GM19467 (cell line): ENCODE data around the gene PTK7.

Experiments used
- ATAC-seq: cut with Tn5 transposase; IDR thresholded peaks from one replicate; pipeline ENCODE4 v1.9.1; 2021; ENCODE audit warnings: mild to moderate bottlenecking, moderate library complexity; ENCODE audit not compliant: unreplicated experiment

The PTK7 gene

DNA sequence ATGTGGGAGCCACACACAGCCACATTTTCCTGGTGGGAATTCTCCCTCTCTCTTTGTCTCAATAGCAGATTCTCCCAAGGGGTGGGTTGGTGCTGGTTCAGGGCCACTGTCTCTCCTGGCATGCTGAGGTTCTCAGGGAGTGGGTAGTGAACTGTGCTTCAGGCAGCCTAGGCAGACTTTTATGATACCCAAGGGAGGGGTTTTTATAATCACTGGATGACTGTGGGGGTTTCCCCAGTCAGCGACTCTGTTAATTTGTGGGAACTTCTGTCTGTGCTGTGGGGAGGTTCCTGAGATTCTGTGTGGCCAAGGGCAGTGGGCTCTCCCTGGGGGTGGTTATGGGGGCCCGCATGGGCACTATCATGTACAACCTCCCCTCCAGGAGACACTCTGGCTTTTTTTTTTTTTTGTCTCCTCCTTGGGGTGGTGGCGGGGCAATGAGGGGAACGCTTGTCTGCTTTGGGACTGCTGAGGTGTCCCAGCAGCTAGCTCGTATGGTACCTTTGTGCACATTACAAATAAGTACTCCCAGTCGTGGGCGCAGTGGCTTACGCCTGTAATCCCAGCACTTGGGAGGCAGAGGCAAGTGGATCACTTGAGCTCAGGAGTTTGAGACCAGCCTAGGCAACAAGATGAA is 10.0 kb downstream of the PTK7 start:
- no peak for ATAC-seq

DNA sequence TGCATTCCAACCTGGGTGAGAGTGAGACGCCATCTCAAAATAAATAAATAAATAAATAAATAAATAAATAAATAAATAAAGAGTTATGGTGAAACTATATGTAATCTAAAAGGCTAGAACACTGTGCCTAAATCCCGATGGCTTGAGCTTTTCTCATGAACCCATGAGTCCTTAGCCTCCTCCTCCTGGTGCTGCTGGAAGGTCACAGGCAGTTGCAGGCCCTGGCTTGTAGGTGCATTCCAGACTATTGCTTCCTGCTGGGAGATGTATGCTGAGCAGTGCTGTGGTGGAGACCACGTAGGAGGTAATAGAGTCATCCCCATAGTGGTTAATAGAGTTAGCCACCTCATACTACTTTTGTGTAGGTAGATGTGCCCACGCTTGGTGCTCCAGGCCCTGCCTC is 12.5 kb downstream of the PTK7 start:
- ATAC-seq = no peak

- ATAC-seq = no peak
Measured at GRCh38 chr6:43089467-43089866, 13.4 kb downstream of the PTK7 start.

GRCh38 chr6:43089874-43090558 is 13.9 kb downstream of the PTK7 start:
- ATAC-seq = no peak

DNA sequence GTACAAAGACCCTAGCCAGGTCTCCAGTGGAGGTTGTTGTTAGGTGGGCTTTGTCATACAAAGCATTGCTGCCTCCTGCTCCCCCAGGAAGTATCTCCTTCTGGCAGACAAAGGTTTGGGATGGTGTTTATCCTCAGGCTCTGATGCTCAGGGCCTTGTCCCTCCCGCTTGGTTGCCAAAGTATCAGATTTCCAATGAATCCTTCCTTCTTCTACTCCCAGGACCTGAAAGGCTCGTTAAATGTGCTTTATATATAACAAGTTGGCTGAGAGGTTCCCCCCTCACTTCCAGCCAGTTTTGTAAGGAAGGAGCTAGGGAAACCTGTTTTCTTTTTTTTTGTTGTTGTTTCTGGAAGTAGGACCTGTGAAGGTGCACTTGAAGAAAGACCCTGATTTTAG is 14.4 kb downstream of the PTK7 start:
- no peak for ATAC-seq

DNA sequence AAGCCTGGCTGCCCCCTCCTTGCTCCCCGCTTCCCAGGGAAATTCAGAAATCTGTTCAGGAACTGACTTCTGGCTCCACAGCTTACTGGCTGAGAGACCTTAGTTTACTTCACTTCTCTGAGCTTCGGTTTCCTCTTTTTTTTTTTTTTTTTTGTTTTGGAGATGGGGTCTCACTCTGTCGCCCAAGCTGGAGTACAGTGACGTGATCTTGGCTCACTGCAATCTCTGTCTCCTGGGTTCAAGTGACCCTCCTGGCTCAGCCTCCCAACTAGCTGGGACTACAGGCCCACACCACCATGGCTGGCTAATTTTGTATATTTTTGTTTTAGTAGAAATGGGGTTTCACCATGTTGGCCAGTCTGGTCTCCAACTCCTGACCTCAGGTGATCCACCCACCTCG is 14.9 kb downstream of the PTK7 start:
- no peak for ATAC-seq

DNA sequence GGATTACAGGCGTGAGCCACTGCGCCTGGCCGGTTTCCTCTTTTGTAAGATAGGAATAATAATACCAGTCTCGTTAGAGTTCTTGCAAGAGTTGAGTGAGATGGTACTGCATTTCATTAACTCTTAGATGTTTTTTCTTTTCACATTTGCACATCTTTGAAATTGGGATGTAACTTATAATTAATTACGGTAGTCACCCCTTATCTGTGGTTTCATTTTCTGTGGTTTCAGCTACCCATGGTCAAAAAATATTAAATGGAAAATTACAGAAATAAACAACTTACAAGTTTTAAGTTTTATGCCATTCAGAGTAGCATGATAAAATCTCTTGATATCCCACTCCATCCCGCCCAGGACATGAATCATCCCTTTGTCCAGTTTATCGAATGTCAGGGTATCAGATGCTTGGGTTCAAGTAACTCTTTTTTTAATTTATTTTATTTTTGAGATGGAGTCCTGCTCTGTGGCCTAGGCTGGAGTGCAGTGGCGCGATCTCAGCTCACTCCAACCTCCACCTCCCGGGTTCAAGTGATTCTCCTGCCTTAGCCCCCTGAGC is 15.4 kb downstream of the PTK7 start:
- no peak for ATAC-seq

DNA sequence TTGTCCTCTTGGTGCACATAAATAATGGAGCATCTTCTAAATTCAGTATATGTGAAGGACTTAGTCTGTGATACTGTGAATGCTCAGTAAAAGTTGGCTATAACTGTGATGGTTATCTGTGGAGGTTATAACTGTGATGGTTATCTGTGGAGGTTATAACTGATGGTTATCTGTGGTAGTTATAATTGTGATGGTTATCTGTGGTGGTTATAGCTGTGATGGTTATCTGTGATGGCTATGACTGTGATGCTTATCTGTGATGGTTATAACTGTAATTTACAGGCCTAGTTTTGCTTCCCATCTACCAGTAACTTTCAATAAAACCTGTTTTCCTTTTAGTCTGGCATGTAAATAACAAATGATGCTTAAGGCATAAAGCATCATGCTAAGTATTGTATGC is 16.5 kb downstream of the PTK7 start:
- no peak for ATAC-seq

DNA sequence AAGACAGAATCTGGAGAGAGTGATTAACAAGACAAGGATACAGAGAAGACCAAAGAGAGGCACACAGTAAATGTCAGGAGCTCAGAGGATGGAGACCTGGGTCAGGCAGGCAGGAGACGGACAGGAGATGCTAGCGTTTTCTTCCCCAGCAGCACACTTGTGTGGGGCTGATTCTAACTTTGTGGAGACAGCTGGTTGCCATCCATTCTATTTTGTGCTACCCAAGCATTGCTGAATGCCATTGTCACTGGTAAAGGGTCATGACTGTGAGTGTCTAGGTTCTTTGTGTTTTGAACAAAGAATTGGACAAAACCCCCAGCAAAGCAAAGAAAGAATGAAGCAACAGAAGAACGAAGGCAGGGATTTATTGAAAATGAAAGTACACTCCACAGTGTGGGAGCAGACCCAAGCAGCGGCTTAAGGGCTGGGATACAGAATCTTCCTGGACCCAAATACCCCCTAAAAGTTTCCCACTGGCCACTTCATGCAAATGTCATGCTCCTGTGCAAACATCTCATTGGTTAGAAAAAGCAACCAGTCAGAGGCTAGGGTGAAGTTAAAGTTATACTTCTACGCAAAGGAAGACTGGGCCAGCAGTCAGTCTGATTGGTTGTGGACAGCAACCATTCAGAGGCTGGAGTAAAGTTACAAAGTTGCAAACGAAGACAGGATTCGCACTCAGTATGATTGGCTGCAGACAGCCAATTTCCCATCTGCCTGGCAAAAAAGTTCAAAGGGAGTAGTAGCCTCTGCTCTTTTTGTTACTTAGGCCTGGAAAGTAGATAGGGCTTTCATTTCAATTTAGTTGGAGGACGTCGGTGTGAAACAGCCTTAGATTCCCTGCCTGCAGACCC is 17.5 kb downstream of the PTK7 start:
- ATAC-seq = no peak

GRCh38 chr6:43095939-43096338 is 19.8 kb downstream of the PTK7 start:
- no peak for ATAC-seq

DNA sequence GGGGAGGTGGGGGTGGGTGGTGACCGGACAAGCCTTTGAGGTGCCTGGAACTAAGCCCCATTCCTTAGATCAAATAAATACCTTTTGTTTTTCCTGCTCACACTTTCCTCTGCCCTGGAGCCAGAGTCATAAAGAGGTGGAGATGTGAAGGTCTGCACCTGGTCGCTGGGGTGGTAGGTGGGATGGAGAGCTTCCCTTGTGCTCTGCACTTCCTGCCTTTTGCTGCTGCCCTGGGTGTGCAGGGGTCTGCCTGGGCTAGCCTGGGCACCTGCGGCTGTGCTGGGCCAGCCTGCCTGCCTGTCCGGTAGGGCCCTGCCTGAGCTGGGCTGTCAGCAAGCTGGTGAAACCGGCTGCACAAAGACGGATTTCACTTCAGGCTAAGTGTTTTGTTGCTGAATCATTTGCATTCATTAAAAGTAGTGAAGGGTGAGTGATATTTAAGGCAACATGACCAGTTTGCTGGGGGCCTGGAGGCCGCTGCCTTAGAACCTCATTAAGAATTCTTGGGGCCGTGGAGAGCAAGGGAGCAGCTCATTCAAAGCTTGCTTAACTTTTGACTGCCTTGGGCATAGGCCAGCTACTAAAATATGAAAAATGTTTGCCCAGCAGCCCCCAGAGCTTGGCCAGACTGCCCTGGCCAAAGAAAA is 20.5 kb downstream of the PTK7 start:
- no peak for ATAC-seq

DNA sequence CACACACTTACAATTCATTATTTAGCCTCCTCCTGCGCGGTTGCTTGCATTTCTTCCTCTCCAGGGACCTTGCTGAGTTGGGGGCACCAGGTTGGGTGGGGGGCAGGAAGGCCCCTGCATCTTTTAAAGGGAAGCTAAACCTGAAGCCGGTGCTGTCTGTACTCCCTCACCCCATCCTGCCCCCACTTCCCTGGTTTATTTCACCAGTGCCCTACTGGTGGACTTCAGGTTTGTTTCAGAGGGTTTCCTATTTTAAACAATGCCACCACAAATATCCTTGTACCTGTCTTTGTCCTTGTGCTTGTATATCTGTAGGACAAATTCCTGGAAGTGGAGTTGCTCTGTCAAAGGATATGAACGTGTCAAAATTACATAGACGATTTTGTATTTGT is 21.0 kb downstream of the PTK7 start:
- no peak for ATAC-seq

GRCh38 chr6:43097502-43097901 is 21.4 kb downstream of the PTK7 start:
- no peak for ATAC-seq

GRCh38 chr6:43101497-43101896 is 25.4 kb downstream of the PTK7 start:
- ATAC-seq = no peak

DNA sequence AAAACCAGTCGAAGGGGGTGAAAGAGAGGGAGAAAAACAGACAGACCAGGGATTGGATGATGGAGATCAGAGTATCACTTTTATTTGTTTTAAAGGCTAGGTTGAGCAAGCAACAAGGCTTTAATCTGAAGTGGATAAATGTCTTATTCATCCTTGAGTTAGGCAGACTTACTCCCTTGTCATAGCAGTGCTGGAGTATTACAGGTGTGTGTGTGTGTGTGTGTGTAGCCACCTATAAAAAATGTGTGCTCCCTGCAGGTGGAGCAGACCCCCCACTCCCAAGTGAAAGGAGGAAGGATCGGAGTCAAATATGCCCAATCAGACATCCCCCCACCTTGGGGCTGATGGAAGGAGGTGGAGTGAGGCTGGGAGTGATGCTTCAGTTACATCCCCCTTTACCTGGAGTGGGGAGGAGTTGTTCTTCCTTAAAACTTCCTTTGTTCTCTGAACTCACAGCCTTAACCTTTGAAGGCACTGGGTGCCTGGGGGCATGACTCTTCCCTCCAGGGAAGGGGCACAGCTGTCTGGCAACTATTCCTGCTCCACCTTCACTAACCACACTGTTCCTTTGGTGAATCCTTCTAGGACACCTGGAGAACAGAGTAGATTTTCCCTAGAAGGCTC is 27.3 kb downstream of the PTK7 start:
- ATAC-seq = no peak

GRCh38 chr6:43105538-43106222 is 29.6 kb downstream of the PTK7 start:
- ATAC-seq = no peak

DNA sequence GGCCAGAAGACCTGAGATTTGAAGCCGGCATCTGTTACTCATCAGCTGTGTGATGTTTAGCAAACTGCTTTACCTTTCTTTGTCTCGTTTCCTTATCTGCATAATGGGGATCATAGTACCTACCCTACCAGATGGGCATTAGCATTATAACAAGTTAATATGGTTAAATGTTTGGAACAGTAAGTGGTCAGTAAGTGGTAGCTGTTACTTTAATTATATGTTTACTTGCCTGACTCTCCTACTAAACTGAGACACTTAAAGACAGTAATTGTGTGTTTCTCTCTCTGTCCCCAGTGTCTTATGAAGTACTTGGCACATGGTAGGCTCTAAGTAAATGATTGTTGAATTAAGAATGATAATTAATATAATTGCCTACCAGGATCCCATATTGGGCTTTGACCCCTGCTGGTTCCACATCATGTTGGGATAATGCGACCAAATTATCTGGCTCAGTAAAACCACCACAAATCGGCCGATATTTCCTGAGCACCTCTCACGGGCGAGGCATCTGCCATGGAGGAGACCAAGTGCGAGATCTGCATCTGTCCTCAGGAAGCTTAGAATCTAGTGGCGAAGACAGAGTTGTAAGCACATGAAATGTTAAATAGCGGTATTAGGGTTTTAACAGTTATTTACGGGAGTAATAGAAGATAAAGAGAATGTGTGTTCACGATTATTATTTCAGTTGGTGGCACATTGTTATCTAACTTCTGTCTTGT is 31.4 kb downstream of the PTK7 start:
- ATAC-seq = no peak

DNA sequence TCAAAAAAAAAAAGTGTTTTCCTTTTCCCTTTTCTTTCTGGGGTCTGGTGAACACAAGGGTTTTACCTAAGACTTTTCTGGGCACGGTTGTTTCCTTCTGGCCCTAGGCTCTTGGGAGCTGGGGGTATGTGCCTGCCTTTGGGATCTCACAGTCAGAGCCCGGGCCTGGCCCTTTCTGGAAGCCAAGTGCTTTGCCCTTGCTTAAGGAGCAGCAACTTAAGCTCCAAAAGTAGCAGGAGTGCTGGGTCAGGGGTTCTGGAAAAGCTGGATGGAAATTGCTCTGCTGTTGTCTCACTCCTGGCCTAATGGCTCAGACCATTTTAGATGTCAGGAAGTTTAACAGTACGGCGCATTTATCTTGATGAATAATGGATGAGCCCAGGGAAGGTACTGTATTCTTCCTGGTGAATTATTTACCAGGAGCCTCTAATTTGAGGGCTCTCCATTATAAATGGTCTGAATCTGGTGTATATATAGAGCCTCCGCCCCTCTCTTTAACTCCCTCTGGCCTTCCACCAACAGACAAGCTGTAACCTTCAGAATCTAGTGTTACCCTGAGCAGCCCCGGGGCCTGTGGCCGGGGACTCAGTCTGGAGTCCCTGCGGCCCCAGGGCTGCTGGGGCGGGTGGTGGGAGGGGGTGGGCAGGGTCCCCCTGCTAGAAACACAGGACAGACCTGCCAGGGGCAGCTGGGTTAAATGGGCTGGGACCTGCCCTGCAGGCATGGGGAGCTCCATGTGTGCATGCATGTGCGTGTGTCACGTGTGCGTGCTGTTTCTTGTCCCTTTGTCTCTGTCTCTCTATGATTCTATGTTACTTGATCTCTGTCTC is 37.5 kb downstream of the PTK7 start:
- ATAC-seq = no peak

- no peak for ATAC-seq
Measured at GRCh38 chr6:43115365-43115764, 39.3 kb downstream of the PTK7 start.
